Panc1 (cell line): ENCODE data around the gene TFDP2. TPM values are rescaled to one million over a fixed set of nuclear protein-coding genes. Genes with fewer than 3 reads are reported as not detected.

Experiments
- ATAC-seq: fragments of 200-7000 bp; cut with Tn5 transposase; 2 replicates; pipeline ENCODE4 v1.9.1; 2020; ENCODE audit warnings: mild to moderate bottlenecking, moderate library complexity
- BruUV-seq: library from RNA; stranded (reverse); fragments of 400-500 nt; replicated peaks from 2 replicates; lab custom pipeline; 2021; lab: Mats Ljungman, UMichigan
- CTCF ChIA-PET: fragments of 300-600 bp; sonication (Branson Sonifier 250); formaldehyde crosslinking; loops from one replicate; lab custom pipeline; 2022; ENCODE audit warnings: antibody characterized with exemption; lab: Charles Lee
- POLR2A ChIA-PET: fragments of 300-600 bp; sonication (Branson Sonifier 250); formaldehyde crosslinking; loops from one replicate; lab custom pipeline; 2022; ENCODE audit warnings: antibody characterized with exemption; lab: Charles Lee
- DNase-seq: peaks from one replicate; pipeline ENCODE4 v3.0.0-alpha.2; 2010; ENCODE audit warnings: low read depth, low spot score
- H3K27ac ChIP-seq: 2 replicates; pipeline ENCODE4 v1.5.1; 2011; ENCODE audit warnings: mild to moderate bottlenecking, low read length, inconsistent platforms
- H3K27me3 ChIP-seq: fragments of 200-500 bp; sonication (Bioruptor generic); 2 replicates; pipeline ENCODE4 v1.6.0; 2014; ENCODE audit warnings: low read length, inconsistent platforms; ENCODE audit not compliant: control insufficient read depth, insufficient read depth
- H3K36me3 ChIP-seq: fragments of 200-500 bp; sonication (Bioruptor generic); 2 replicates; pipeline ENCODE4 v1.5.1; 2014; ENCODE audit warnings: inconsistent platforms, mild to moderate bottlenecking, low read length, moderate library complexity; ENCODE audit not compliant: control insufficient read depth, insufficient read depth
- H3K4me1 ChIP-seq: 2 replicates; pipeline ENCODE4 v1.5.1; 2011; ENCODE audit warnings: inconsistent platforms, mild to moderate bottlenecking, low read length, moderate library complexity; ENCODE audit not compliant: control insufficient read depth, insufficient read depth
- H3K4me3 ChIP-seq, 2 experiments: 2 replicates each; pipeline ENCODE4 v1.5.1; 2011 to 2012; ENCODE audit warnings: low read depth in 2 of 2, low read length in 2 of 2, mild to moderate bottlenecking in 2 of 2, inconsistent platforms in 1 of 2, moderate library complexity in 1 of 2
- H3K9me3 ChIP-seq: fragments of 200-500 bp; sonication (Bioruptor generic); 2 replicates; pipeline ENCODE4 v1.5.1; 2014; ENCODE audit warnings: low read depth, mild to moderate bottlenecking, inconsistent platforms, low read length, moderate library complexity; ENCODE audit not compliant: control insufficient read depth, insufficient read depth
- CTCF ChIP-seq: fragments of 450-650 bp; IDR thresholded peaks from 2 replicates; pipeline ENCODE4 v1.5.1; 2017; ENCODE audit warnings: mild to moderate bottlenecking
- POLR2AphosphoS5 ChIP-seq: IDR thresholded peaks from 2 replicates; pipeline ENCODE4 v1.6.1; 2012; ENCODE audit warnings: mild to moderate bottlenecking, low read depth, low read length, moderate library complexity
- REST ChIP-seq, 2 experiments: IDR thresholded peaks; 2 replicates each; pipeline ENCODE4 v1.6.1; 2011 to 2012; ENCODE audit warnings: low read depth in 2 of 2, control low read depth in 1 of 2, low read length in 1 of 2, mild to moderate bottlenecking in 1 of 2, moderate library complexity in 1 of 2; ENCODE audit not compliant: insufficient read depth in 1 of 2
- SIN3A ChIP-seq: IDR thresholded peaks from 2 replicates; pipeline ENCODE4 v1.6.1; 2012; ENCODE audit warnings: low read depth, mild to moderate bottlenecking, low read length, moderate library complexity, borderline replicate concordance; ENCODE audit not compliant: insufficient read depth
- TCF7L2 ChIP-seq: IDR thresholded peaks from 2 replicates; pipeline ENCODE4 v1.6.1; 2011; ENCODE audit warnings: mild to moderate bottlenecking, low read depth, low read length, inconsistent platforms
- in situ Hi-C: cut with HindIII; loops from 2 replicates; pipeline ENCODE4 v1.10.0; 2016; ENCODE audit warnings: low sequenced_read_pairs, low pct_unique_long_range_greater_than_20kb
- intact Hi-C: fragments of 100-400 bp; cut with micrococcal nuclease; formaldehyde crosslinking; loops from one replicate; pipeline ENCODE4 v1.10.0; 2022; ENCODE audit not compliant: unreplicated experiment
- total RNA-seq: library from RNA; stranded (reverse); gene quantifications from one replicate; pipeline ENCODE4 v1.2.1, GENCODE V29; 2021; ENCODE audit not compliant: unreplicated experiment

TFDP2 gene
- total RNA-seq, 1 experiment from 2014 or later: 66.3 TPM

- Histone ChIP-seq H3K27ac (no peak overlapping the region), H3K9me3 (no peaks in the 10 kb centered on the region), H3K36me3 (no peaks in the 10 kb centered on the region), H3K4me3 (no peak overlapping the region), H3K27me3 (no peaks in the 10 kb centered on the region), H3K4me1 (no peaks in the 10 kb centered on the region)
- DNase-seq: no peak
- in situ Hi-C loops (no loop called here), intact Hi-C loops (no loop called here)
- TF ChIP-seq CTCF: no peak
- no peak for TF ChIP-seq TCF7L2
- no peak for TF ChIP-seq POLR2AphosphoS5
- TF ChIP-seq SIN3A: no peak
- no peak for TF ChIP-seq REST (IDR thresholded peaks at IDR 0.05; ENCODE audit: insufficient read depth in 1 of 2, low read depth in 2 of 2, low read length in 1 of 2)
- no peak for ATAC-seq
- ChIA-PET POLR2A (no interaction called here), CTCF (no interaction called here)
- no TSS peak for BruUV-seq
Observed at GRCh38 chr3:141965471-141965870, 183.9 kb downstream of the TFDP2 start.

GRCh38 chr3:141963301-141963700, 186.0 kb downstream of the TFDP2 start:
- in situ Hi-C loops: no loop called here

More at GRCh38 chr3:141963301-141963700, 186.0 kb downstream of the TFDP2 start:
- TF ChIP-seq REST (IDR thresholded peaks at IDR 0.05; ENCODE audit: insufficient read depth in 1 of 2, low read depth in 2 of 2, low read length in 1 of 2) (no peak), CTCF (no peak), POLR2AphosphoS5 (no peak), SIN3A (no peak), TCF7L2 (no peak)
- H3K9me3 ChIP-seq: no peaks in the 10 kb centered on the region
- no TSS peak for BruUV-seq
- CTCF ChIA-PET: no interaction called here
- no peak for ATAC-seq
- no peaks in the 10 kb centered on the region for H3K27me3 ChIP-seq
- no peak overlapping the region for H3K27ac ChIP-seq
- POLR2A ChIA-PET: no interaction called here
- no peak overlapping the region for H3K4me3 ChIP-seq
- no peaks in the 10 kb centered on the region; the same call in 1 of the 2 replicates for H3K36me3 ChIP-seq
- intact Hi-C loops: loop anchor here (2.0 to 5.0 kb wide), 2 partner anchors 66 to 154 kb away; no protein-coding TSS in a partner anchor
- peaks cover 10% of the 10 kb centered on the region for H3K4me1 ChIP-seq
- DNase-seq: no peak
